T-helper 17 cell (primary cell): ENCODE measurements around the gene MMRN2. TPM values are rescaled to one million over a fixed set of nuclear protein-coding genes. Genes with fewer than 3 reads are reported as not detected.
"Not testable (repeated sequence)": the region's sequence is repeated elsewhere in the genome, so short reads cannot be mapped to it uniquely, and the experiment has no call there.

ENCODE experiments used
- ATAC-seq: fragments of 150-1000 bp; cut with Tn5 transposase; 2 replicates; pipeline ENCODE4 v1.10.0; 2021; ENCODE audit warnings: mild to moderate bottlenecking, moderate library complexity
- DNase-seq, 3 donors: peaks; one replicate each; pipeline versions ENCODE4 v3.0.0 to v3.0.0-alpha.2; 2020 to 2021
- H3K9me3 ChIP-seq: one replicate; pipeline ENCODE4 v1.7.0; 2013; ENCODE audit warnings: low read length, mild to moderate bottlenecking; ENCODE audit not compliant: control insufficient read depth, poor library complexity, severe bottlenecking
- H3K27ac Mint-ChIP-seq: one replicate; pipeline ENCODE4 v1.8.0; 2022; ENCODE audit warnings: mild to moderate bottlenecking, moderate library complexity, mixed read lengths
- H3K27me3 Mint-ChIP-seq: one replicate; pipeline ENCODE4 v1.8.0; 2022; ENCODE audit warnings: mixed read lengths
- H3K36me3 Mint-ChIP-seq: one replicate; pipeline ENCODE4 v1.8.0; 2022; ENCODE audit warnings: low read depth, mixed read lengths
- H3K4me1 Mint-ChIP-seq: one replicate; pipeline ENCODE4 v1.8.0; 2022; ENCODE audit warnings: mild to moderate bottlenecking, mixed read lengths
- H3K4me3 Mint-ChIP-seq: one replicate; pipeline ENCODE4 v1.8.0; 2022; ENCODE audit warnings: mild to moderate bottlenecking, moderate library complexity, mixed read lengths
- total RNA-seq, 4 donors: library from RNA in 2 of 4; stranded (reverse) in 2 of 4; gene quantifications; one replicate each; pipeline ENCODE4 v1.2.3 and lab custom pipeline; 2022 to 2026

Gene MMRN2
- total RNA-seq, 2 donors from 2014 or later: 0.42 to 1.6 TPM

- Mint-ChIP-seq H3K4me1 (peaks cover 10% of the 10 kb centered on the region), H3K4me3 (no peak overlapping the region), H3K36me3 (peaks cover 3% of the 10 kb centered on the region), H3K27ac (no peak overlapping the region), H3K27me3 (peaks cover 5% of the 10 kb centered on the region)
- ATAC-seq (no peak), DNase-seq (no peak)
- H3K9me3 ChIP-seq: no peaks in the 10 kb centered on the region
These were observed 11.8 kb downstream of the MMRN2 start for GRCh38 chr10:86945361-86946212.

GRCh38 chr10:86944907-86945306 lies 12.5 kb downstream of the MMRN2 start:
- Mint-ChIP-seq H3K27me3 (peaks cover 5% of the 10 kb centered on the region), H3K4me3 (no peak overlapping the region), H3K36me3 (peaks cover 3% of the 10 kb centered on the region), H3K4me1 (peaks cover 6% of the 10 kb centered on the region), H3K27ac (no peak overlapping the region)
- no peak for ATAC-seq
- no peak for DNase-seq
- no peaks in the 10 kb centered on the region for H3K9me3 ChIP-seq

DNA sequence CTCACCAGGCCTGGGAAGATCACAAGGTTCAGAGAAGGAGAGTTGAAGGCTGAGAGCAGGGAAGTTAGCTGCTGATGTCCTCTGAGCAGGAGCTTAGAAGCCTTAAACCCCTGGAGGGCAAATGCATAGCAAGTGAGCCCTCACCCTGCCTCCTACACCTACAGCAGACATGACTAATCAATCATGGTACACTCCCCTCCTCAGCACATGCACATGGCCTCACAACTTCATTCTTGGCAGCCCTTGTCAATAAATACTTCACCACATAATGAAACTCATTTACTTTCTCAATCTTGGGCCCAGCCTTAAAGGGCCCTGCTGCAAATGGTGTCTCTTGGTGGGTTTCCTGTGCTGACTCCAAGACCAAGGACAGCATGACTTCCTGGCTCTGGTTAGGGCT lies 12.9 kb downstream of the MMRN2 start:
- Mint-ChIP-seq H3K27me3 (peaks cover 5% of the 10 kb centered on the region), H3K4me3 (no peak overlapping the region), H3K27ac (no peak overlapping the region), H3K36me3 (peaks cover 3% of the 10 kb centered on the region), H3K4me1 (peaks cover 6% of the 10 kb centered on the region)
- no peaks in the 10 kb centered on the region for H3K9me3 ChIP-seq
- ATAC-seq: no peak
- no peak for DNase-seq

DNA sequence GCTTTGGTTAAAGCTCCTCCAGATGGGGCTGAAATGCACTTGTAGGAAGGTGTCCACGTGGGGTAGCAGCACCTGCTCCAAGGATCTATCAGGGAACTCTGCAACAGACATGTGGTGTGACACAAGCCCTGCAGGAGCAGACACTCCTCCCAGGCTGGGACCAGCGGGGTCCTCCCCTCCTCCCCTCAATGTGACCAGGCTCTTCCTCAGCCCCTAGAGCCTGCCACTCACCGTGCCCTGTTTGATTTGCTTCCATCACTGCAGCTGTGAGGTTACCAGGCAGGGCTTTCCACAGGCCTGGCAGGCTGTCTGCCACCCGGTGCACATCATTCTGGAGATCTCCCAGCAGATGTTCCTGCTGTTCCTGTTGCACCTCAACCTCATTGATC lies 13.4 kb downstream of the MMRN2 start:
- ATAC-seq (no peak), DNase-seq (no peak)
- Mint-ChIP-seq H3K4me3 (no peak overlapping the region), H3K27ac (no peak overlapping the region), H3K36me3 (peaks cover 3% of the 10 kb centered on the region), H3K4me1 (peaks cover 6% of the 10 kb centered on the region), H3K27me3 (peaks cover 5% of the 10 kb centered on the region)
- H3K9me3 ChIP-seq: no peaks in the 10 kb centered on the region

DNA sequence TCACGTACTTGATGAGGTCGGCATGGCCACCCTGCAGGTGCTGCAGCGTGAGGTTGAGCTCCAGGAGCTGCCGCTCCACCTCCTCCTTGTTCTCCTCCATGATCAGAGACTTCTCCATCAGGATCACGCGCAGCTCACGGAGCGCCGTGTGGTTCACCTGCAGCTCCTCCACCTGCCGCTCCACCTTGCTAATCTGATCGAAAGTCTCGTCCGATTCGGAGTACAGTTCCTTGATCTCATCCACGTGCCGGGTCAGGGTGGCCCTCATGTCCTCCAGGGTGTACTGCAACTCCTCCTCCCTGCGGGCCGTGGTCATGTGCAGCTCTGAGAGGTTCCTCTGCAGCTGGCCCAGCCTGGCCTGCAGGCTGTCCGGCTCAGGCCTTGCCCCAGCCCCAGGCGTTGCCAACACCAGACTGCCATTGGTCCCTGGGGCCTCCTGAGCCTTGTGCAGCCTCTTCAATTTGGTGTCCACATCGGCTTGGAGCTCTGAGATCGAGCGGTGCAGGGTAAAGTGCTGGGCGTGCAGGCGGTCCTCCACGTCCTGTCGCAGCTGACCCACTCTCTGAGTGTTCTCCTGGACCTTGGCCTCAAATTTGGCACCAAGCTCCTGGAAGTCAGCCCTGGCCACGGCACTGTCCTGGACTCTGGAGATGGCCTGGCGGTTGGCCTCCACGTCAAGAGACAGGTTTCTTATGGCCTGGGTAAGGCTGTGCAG lies 13.9 kb downstream of the MMRN2 start:
- Mint-ChIP-seq H3K4me1 (peaks cover 6% of the 10 kb centered on the region), H3K36me3 (peaks cover 3% of the 10 kb centered on the region), H3K27me3 (peaks cover 5% of the 10 kb centered on the region), H3K4me3 (no peak overlapping the region), H3K27ac (no peak overlapping the region)
- DNase-seq: no peak
- H3K9me3 ChIP-seq: no peaks in the 10 kb centered on the region
- ATAC-seq: no peak

GRCh38 chr10:86942441-86943315 lies 14.7 kb downstream of the MMRN2 start:
- DNase-seq: no peak
- no peak for ATAC-seq
- Mint-ChIP-seq H3K4me3 (no peak overlapping the region), H3K4me1 (peaks cover 6% of the 10 kb centered on the region), H3K27me3 (peaks cover 5% of the 10 kb centered on the region), H3K27ac (no peak overlapping the region), H3K36me3 (peaks cover 3% of the 10 kb centered on the region)
- no peaks in the 10 kb centered on the region for H3K9me3 ChIP-seq

GRCh38 chr10:86941991-86942421 lies 15.4 kb downstream of the MMRN2 start:
- no peak for ATAC-seq
- Mint-ChIP-seq H3K4me1 (peaks cover 6% of the 10 kb centered on the region), H3K27ac (no peak overlapping the region), H3K27me3 (peaks cover 5% of the 10 kb centered on the region), H3K4me3 (no peak overlapping the region), H3K36me3 (peaks cover 3% of the 10 kb centered on the region)
- no peak for DNase-seq
- H3K9me3 ChIP-seq: no peaks in the 10 kb centered on the region

- Mint-ChIP-seq H3K4me1 (peaks cover 6% of the 10 kb centered on the region), H3K27me3 (peaks cover under 1% of the 10 kb centered on the region), H3K27ac (no peak overlapping the region), H3K36me3 (no peaks in the 10 kb centered on the region), H3K4me3 (no peak overlapping the region)
- no peak for ATAC-seq
- DNase-seq: no peak
- H3K9me3 ChIP-seq: no peaks in the 10 kb centered on the region
These were observed 16.0 kb downstream of the MMRN2 start for GRCh38 chr10:86941426-86941825.

DNA sequence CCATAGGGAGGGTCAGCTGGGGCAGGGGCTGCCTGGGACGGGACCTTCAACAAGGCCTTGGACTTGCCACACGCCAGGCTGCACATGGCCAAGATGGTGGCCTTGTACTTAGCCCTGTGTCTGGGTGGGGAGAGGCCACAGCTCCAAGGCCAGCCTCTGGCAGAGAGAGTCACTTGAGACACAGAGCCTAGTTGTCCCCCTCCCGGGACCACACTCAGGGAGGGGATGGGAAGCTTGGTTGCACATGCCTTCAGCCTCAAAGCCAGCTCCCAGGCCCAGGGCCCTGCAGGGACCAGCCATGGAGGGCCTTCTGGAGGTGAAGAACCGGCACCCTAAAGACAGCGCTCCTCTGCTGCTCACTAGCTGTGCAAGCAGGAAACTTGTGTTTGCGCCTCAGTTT lies 16.7 kb downstream of the MMRN2 start:
- DNase-seq (no peak), ATAC-seq (no peak)
- Mint-ChIP-seq H3K27ac (no peak overlapping the region), H3K27me3 (no peaks in the 10 kb centered on the region), H3K4me3 (no peak overlapping the region), H3K36me3 (no peaks in the 10 kb centered on the region), H3K4me1 (peaks cover 6% of the 10 kb centered on the region)
- H3K9me3 ChIP-seq: no peaks in the 10 kb centered on the region

DNA sequence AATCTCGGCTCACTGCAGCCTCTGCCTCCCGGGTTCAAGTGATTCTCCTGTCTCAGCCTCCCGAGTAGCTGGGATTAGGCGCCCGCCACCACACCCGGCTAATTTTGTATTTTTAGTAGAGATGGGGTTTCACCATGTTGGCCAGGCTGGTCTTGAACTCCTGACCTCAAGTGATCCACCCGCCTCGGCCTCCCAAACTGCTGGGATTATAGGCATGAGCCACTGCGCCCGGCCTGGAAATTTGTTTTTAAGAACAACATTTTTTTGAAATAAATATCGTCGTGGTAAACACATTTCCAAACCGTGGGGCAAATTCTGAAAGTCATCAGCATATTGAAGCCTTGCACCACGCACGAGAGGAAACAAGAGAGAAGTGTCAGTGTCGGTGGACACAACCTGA lies 17.3 kb downstream of the MMRN2 start:
- not testable (repeated sequence) for H3K9me3 ChIP-seq, H3K4me1 Mint-ChIP-seq, ATAC-seq, DNase-seq, H3K36me3 Mint-ChIP-seq, H3K27me3 Mint-ChIP-seq
- peak overlapping the region; percentile 78 for H3K4me3 Mint-ChIP-seq
- H3K27ac Mint-ChIP-seq: peak overlapping the region; percentile 92

GRCh38 chr10:86938260-86938659 lies 19.2 kb downstream of the MMRN2 start:
- no peaks in the 10 kb centered on the region for H3K9me3 ChIP-seq
- Mint-ChIP-seq H3K4me3 (no peak overlapping the region), H3K36me3 (no peaks in the 10 kb centered on the region), H3K4me1 (no peaks in the 10 kb centered on the region), H3K27me3 (no peaks in the 10 kb centered on the region), H3K27ac (no peak overlapping the region)
- ATAC-seq: no peak
- DNase-seq: no peak

GRCh38 chr10:86937502-86938154 lies 19.8 kb downstream of the MMRN2 start:
- Mint-ChIP-seq H3K36me3 (no peaks in the 10 kb centered on the region), H3K27ac (no peak overlapping the region), H3K4me1 (no peaks in the 10 kb centered on the region), H3K27me3 (no peaks in the 10 kb centered on the region), H3K4me3 (no peak overlapping the region)
- DNase-seq (no peak), ATAC-seq (no peak)
- H3K9me3 ChIP-seq: no peaks in the 10 kb centered on the region
